ENCODE measurements around the gene ZSWIM3. TPM values are rescaled to one million over a fixed set of nuclear protein-coding genes. Genes with fewer than 3 reads are reported as not detected.
"Not testable (repeated sequence)": the region's sequence is repeated elsewhere in the genome, so short reads cannot be mapped to it uniquely, and the experiment has no call there.

ZSWIM3 gene
- total and polyA plus RNA-seq, 8 donors = 3.5 to 6.7 (median 5.7) TPM

GRCh38 chr20:45827030-45827652, 30.3 kb upstream of the ZSWIM3 start, which contains the start of gene TNNC2:
TSS of gene TNNC2 (minus strand) at chr20:45827312. CDS start at chr20:45827248, 64 bp downstream.
- no peak for TF ChIP-seq CTCF (IDR thresholded peaks at IDR 0.05)
- DNase-seq (no peak), ATAC-seq (no peak)
- intact Hi-C loops (cut with DNase I) = no loop called here
- H3K36me3 ChIP-seq = no peaks in the 10 kb centered on the region
- H3K27ac ChIP-seq = peak within 1 kb of the TSS; percentile 41 to 67
- no peak within 1 kb of the TSS for H3K4me3 ChIP-seq
- H3K9me3 ChIP-seq = no peaks in the 10 kb centered on the region
- H3K4me1 ChIP-seq = peaks cover 3 to 30% of the 10 kb centered on the region in 2 donors
- peaks cover 16 to 27% of the 10 kb centered on the region in 2 donors for H3K27me3 ChIP-seq

- intact Hi-C loops (cut with DNase I) = no loop called here
- ATAC-seq = no peak
- H3K4me3 ChIP-seq = no peak overlapping the region
- no peak for TF ChIP-seq CTCF (IDR thresholded peaks at IDR 0.05)
- no peak overlapping the region for H3K27ac ChIP-seq
- DNase-seq = no peak
- no peaks in the 10 kb centered on the region for H3K9me3 ChIP-seq
- peaks cover 15 to 22% of the 10 kb centered on the region in 2 donors for H3K27me3 ChIP-seq
- no peaks in the 10 kb centered on the region for H3K36me3 ChIP-seq
- H3K4me1 ChIP-seq = peaks cover 4 to 31% of the 10 kb centered on the region in 2 donors
Observed at GRCh38 chr20:45827712-45828111, 29.7 kb upstream of the ZSWIM3 start.

- Histone ChIP-seq H3K27me3 (peaks cover 7 to 13% of the 10 kb centered on the region in 2 donors), H3K4me3 (no peak overlapping the region), H3K9me3 (no peaks in the 10 kb centered on the region), H3K36me3 (no peaks in the 10 kb centered on the region), H3K4me1 (peaks cover 7 to 35% of the 10 kb centered on the region in 2 donors), H3K27ac (no peak overlapping the region)
- no peak for ATAC-seq
- no peak for TF ChIP-seq CTCF (IDR thresholded peaks at IDR 0.05)
- intact Hi-C loops (cut with DNase I) = no loop called here
- DNase-seq = no peak
Observed at GRCh38 chr20:45828589-45828988, 28.8 kb upstream of the ZSWIM3 start.

- H3K4me3 ChIP-seq; H3K27me3 ChIP-seq; H3K36me3 ChIP-seq; H3K9me3 ChIP-seq; DNase-seq; H3K27ac ChIP-seq; ATAC-seq; intact Hi-C loops (cut with DNase I): not testable (repeated sequence)
- H3K4me1 ChIP-seq = peaks cover 9 to 38% of the 10 kb centered on the region in 2 donors
Observed at GRCh38 chr20:45829673-45830106, 27.7 kb upstream of the ZSWIM3 start.

GRCh38 chr20:45832619-45833018, 24.8 kb upstream of the ZSWIM3 start:
- no peaks in the 10 kb centered on the region for H3K36me3 ChIP-seq
- H3K4me1 ChIP-seq = peaks cover 20 to 47% of the 10 kb centered on the region in 2 donors
- ATAC-seq (no peak), DNase-seq (no peak)
- peak overlapping the region; percentile 88 to 93 for H3K27ac ChIP-seq
- H3K27me3 ChIP-seq = no peaks in the 10 kb centered on the region
- intact Hi-C loops (cut with DNase I) = no loop called here
- TF ChIP-seq CTCF (IDR thresholded peaks at IDR 0.05) = no peak
- peak overlapping the region in 1 of 2 donors; percentile 73 for H3K4me3 ChIP-seq
- H3K9me3 ChIP-seq = no peaks in the 10 kb centered on the region

Data from left lung (tissue), 10 donors.